ENCODE measurements around the gene TXNL4A.

TXNL4A gene

GRCh38 chr18:79962835-79963657 is 25.3 kb downstream of the TXNL4A start:
- Histone ChIP-seq H3K4me3 (ENCODE audit: insufficient read depth in 1 of 2, low read depth in 1 of 2, low read length in 2 of 2) (no peak overlapping the region), H3K14ac (ENCODE audit: low read length in 2 of 2) (no peak overlapping the region), H3K18ac (ENCODE audit: low read depth in 1 of 2, low read length in 2 of 2) (no peak overlapping the region), H2BK15ac (ENCODE audit: low read depth, poor library complexity, severe bottlenecking) (no peak overlapping the region), H2BK5ac (ENCODE audit: low read depth, low read length, poor library complexity, severe bottlenecking) (no peak overlapping the region), H3K79me1 (replicated peaks; ENCODE audit: low read length, poor library complexity, severe bottlenecking) (peaks cover 6% of the 10 kb centered on the region), H4K8ac (ENCODE audit: low read length) (no peak overlapping the region), H3K27ac (ENCODE audit: low read length, poor library complexity, severe bottlenecking) (no peak overlapping the region), H2AFZ (ENCODE audit: low read depth, low read length) (no peak overlapping the region), H3K9ac (ENCODE audit: low read length) (no peak overlapping the region), H3K4me1 (ENCODE audit: control insufficient read depth, insufficient read depth, low read depth, low read length) (peaks cover 19% of the 10 kb centered on the region), H3K4me2 (ENCODE audit: low read length, poor library complexity, severe bottlenecking) (no peak overlapping the region), H3K36me3 (ENCODE audit: control insufficient read depth in 1 of 2, insufficient read depth in 2 of 2, low read depth in 1 of 2, low read length in 2 of 2) (peaks cover 3 to 11% of the 10 kb centered on the region in 2 experiments), H2BK120ac (ENCODE audit: low read depth, low read length) (no peak overlapping the region), H3K9me3 (ENCODE audit: control insufficient read depth, low read length) (no peaks in the 10 kb centered on the region), H2BK12ac (ENCODE audit: low read length in 2 of 2) (peak overlapping the region in 1 of 2 experiments; percentile 31), H3K27me3 (ENCODE audit: control insufficient read depth in 1 of 2, insufficient read depth in 1 of 2, low read length in 2 of 2) (no peaks in the 10 kb centered on the region), H3K23ac (ENCODE audit: low read length in 2 of 2) (no peak overlapping the region), H3K4ac (ENCODE audit: low read depth in 1 of 2, low read length in 2 of 2) (no peak overlapping the region), H4K91ac (ENCODE audit: low read length) (no peak overlapping the region), H2AK5ac (ENCODE audit: low read length, severe bottlenecking) (no peak overlapping the region)
- WGBS, result 90% methylated on average over 26 of the region's 30 CpGs
- DNase-seq, result no peak

- WGBS, result 77% methylated on average over 7 of the region's 10 CpGs
- H3K27ac ChIP-seq (ENCODE audit: low read length, poor library complexity, severe bottlenecking), result no peak overlapping the region
Observed at GRCh38 chr18:79962311-79962710, 26.1 kb downstream of the TXNL4A start.

GRCh38 chr18:79961527-79962291 is 26.7 kb downstream of the TXNL4A start:
- H3K4me3 ChIP-seq (ENCODE audit: insufficient read depth in 1 of 2, low read depth in 1 of 2, low read length in 2 of 2), result no peak overlapping the region
- H3K14ac ChIP-seq (ENCODE audit: low read length in 2 of 2), result no peak overlapping the region
- peaks cover 19% of the 10 kb centered on the region for H3K4me1 ChIP-seq (ENCODE audit: control insufficient read depth, insufficient read depth, low read depth, low read length)
- no peak overlapping the region for H3K23ac ChIP-seq (ENCODE audit: low read length in 2 of 2)
- 74% methylated on average over 29 of the region's 29 CpGs for WGBS
- no peak overlapping the region for H3K4me2 ChIP-seq (ENCODE audit: low read length, poor library complexity, severe bottlenecking)
- no peak for DNase-seq
- no peak overlapping the region for H2BK15ac ChIP-seq (ENCODE audit: low read depth, poor library complexity, severe bottlenecking)
- peak overlapping the region; percentile 66 for H4K8ac ChIP-seq (ENCODE audit: low read length)
- peak overlapping the region; percentile 44 to 61 for H3K18ac ChIP-seq (ENCODE audit: low read depth in 1 of 2, low read length in 2 of 2)
- no peaks in the 10 kb centered on the region for H3K9me3 ChIP-seq (ENCODE audit: control insufficient read depth, low read length)
- no peaks in the 10 kb centered on the region for H3K36me3 ChIP-seq (ENCODE audit: control insufficient read depth in 1 of 2, insufficient read depth in 2 of 2, low read depth in 1 of 2, low read length in 2 of 2)
- peak overlapping the region; percentile 45 for H4K91ac ChIP-seq (ENCODE audit: low read length)
- no peak overlapping the region for H2BK120ac ChIP-seq (ENCODE audit: low read depth, low read length)
- H3K27ac ChIP-seq (ENCODE audit: low read length, poor library complexity, severe bottlenecking), result no peak overlapping the region
- H2BK5ac ChIP-seq (ENCODE audit: low read depth, low read length, poor library complexity, severe bottlenecking), result no peak overlapping the region
- no peak overlapping the region for H2AK5ac ChIP-seq (ENCODE audit: low read length, severe bottlenecking)
- peak overlapping the region in 1 of 2 experiments; percentile 46 for H2BK12ac ChIP-seq (ENCODE audit: low read length in 2 of 2)
- H3K4ac ChIP-seq (ENCODE audit: low read depth in 1 of 2, low read length in 2 of 2), result peak overlapping the region in 1 of 2 experiments; percentile 56
- H2AFZ ChIP-seq (ENCODE audit: low read depth, low read length), result no peak overlapping the region
- H3K27me3 ChIP-seq (ENCODE audit: control insufficient read depth in 1 of 2, insufficient read depth in 1 of 2, low read length in 2 of 2), result no peaks in the 10 kb centered on the region
- peaks cover 4% of the 10 kb centered on the region for H3K79me1 ChIP-seq (replicated peaks; ENCODE audit: low read length, poor library complexity, severe bottlenecking)
- no peak overlapping the region for H3K9ac ChIP-seq (ENCODE audit: low read length)

More at GRCh38 chr18:79962311-79962710, 26.1 kb downstream of the TXNL4A start:
- Histone ChIP-seq H2AK5ac (ENCODE audit: low read length, severe bottlenecking) (no peak overlapping the region), H3K23ac (ENCODE audit: low read length in 2 of 2) (no peak overlapping the region), H2BK5ac (ENCODE audit: low read depth, low read length, poor library complexity, severe bottlenecking) (no peak overlapping the region), H4K8ac (ENCODE audit: low read length) (peak overlapping the region; percentile 66), H4K91ac (ENCODE audit: low read length) (peak overlapping the region; percentile 62), H3K36me3 (ENCODE audit: control insufficient read depth in 1 of 2, insufficient read depth in 2 of 2, low read depth in 1 of 2, low read length in 2 of 2) (peaks cover 0 to 3% of the 10 kb centered on the region in 2 experiments), H3K4me3 (ENCODE audit: insufficient read depth in 1 of 2, low read depth in 1 of 2, low read length in 2 of 2) (no peak overlapping the region), H3K18ac (ENCODE audit: low read depth in 1 of 2, low read length in 2 of 2) (peak overlapping the region in 1 of 2 experiments; percentile 61), H3K27me3 (ENCODE audit: control insufficient read depth in 1 of 2, insufficient read depth in 1 of 2, low read length in 2 of 2) (no peaks in the 10 kb centered on the region), H3K9ac (ENCODE audit: low read length) (no peak overlapping the region), H3K4me2 (ENCODE audit: low read length, poor library complexity, severe bottlenecking) (no peak overlapping the region), H3K14ac (ENCODE audit: low read length in 2 of 2) (no peak overlapping the region), H3K79me1 (replicated peaks; ENCODE audit: low read length, poor library complexity, severe bottlenecking) (peaks cover 4% of the 10 kb centered on the region), H3K4ac (ENCODE audit: low read depth in 1 of 2, low read length in 2 of 2) (peak overlapping the region in 1 of 2 experiments; percentile 56), H2BK12ac (ENCODE audit: low read length in 2 of 2) (peak overlapping the region in 1 of 2 experiments; percentile 48), H3K4me1 (ENCODE audit: control insufficient read depth, insufficient read depth, low read depth, low read length) (peaks cover 19% of the 10 kb centered on the region), H2BK120ac (ENCODE audit: low read depth, low read length) (no peak overlapping the region), H3K9me3 (ENCODE audit: control insufficient read depth, low read length) (no peaks in the 10 kb centered on the region), H2AFZ (ENCODE audit: low read depth, low read length) (no peak overlapping the region), H2BK15ac (ENCODE audit: low read depth, poor library complexity, severe bottlenecking) (peak overlapping the region; percentile 12)
- no peak for DNase-seq

GRCh38 chr18:79960921-79961526 is 27.3 kb downstream of the TXNL4A start:
- Histone ChIP-seq H3K23ac (ENCODE audit: low read length in 2 of 2) (no peak overlapping the region), H2AK5ac (ENCODE audit: low read length, severe bottlenecking) (no peak overlapping the region), H3K9ac (ENCODE audit: low read length) (no peak overlapping the region), H2AFZ (ENCODE audit: low read depth, low read length) (no peak overlapping the region), H2BK15ac (ENCODE audit: low read depth, poor library complexity, severe bottlenecking) (no peak overlapping the region), H3K27me3 (ENCODE audit: control insufficient read depth in 1 of 2, insufficient read depth in 1 of 2, low read length in 2 of 2) (no peaks in the 10 kb centered on the region), H3K36me3 (ENCODE audit: control insufficient read depth in 1 of 2, insufficient read depth in 2 of 2, low read depth in 1 of 2, low read length in 2 of 2) (no peaks in the 10 kb centered on the region), H3K14ac (ENCODE audit: low read length in 2 of 2) (no peak overlapping the region), H3K27ac (ENCODE audit: low read length, poor library complexity, severe bottlenecking) (no peak overlapping the region), H3K4me1 (ENCODE audit: control insufficient read depth, insufficient read depth, low read depth, low read length) (peaks cover 18% of the 10 kb centered on the region), H4K8ac (ENCODE audit: low read length) (no peak overlapping the region), H3K9me3 (ENCODE audit: control insufficient read depth, low read length) (no peaks in the 10 kb centered on the region), H4K91ac (ENCODE audit: low read length) (no peak overlapping the region), H3K4me3 (ENCODE audit: insufficient read depth in 1 of 2, low read depth in 1 of 2, low read length in 2 of 2) (no peak overlapping the region), H3K18ac (ENCODE audit: low read depth in 1 of 2, low read length in 2 of 2) (no peak overlapping the region), H3K4me2 (ENCODE audit: low read length, poor library complexity, severe bottlenecking) (no peak overlapping the region), H2BK5ac (ENCODE audit: low read depth, low read length, poor library complexity, severe bottlenecking) (no peak overlapping the region), H3K79me1 (replicated peaks; ENCODE audit: low read length, poor library complexity, severe bottlenecking) (peaks cover 4% of the 10 kb centered on the region), H2BK120ac (ENCODE audit: low read depth, low read length) (no peak overlapping the region), H3K4ac (ENCODE audit: low read depth in 1 of 2, low read length in 2 of 2) (no peak overlapping the region), H2BK12ac (ENCODE audit: low read length in 2 of 2) (no peak overlapping the region)
- DNase-seq, result no peak
- WGBS, result 89% methylated on average over 16 of the region's 16 CpGs

Data from mesenchymal stem cell (in vitro differentiated cells and primary cell).